HPDE6-E6E7 (cell line): ENCODE results near the gene CCDC187.
A peak's percentile ranks its signal among the peaks of the same experiment; 100 is the strongest.

ENCODE experiments used
- DNase-seq: peaks from one replicate; pipeline ENCODE4 v3.0.0; 2011; ENCODE audit warnings: missing footprints; ENCODE audit errors: extremely low spot score

CCDC187 gene

GRCh38 chr9:136283291-136284235 is 20.3 kb downstream of the CCDC187 start:
- DNase-seq: peak; percentile 85

- DNase-seq: no peak
Observed at GRCh38 chr9:136282272-136282861, 21.5 kb downstream of the CCDC187 start.

GRCh38 chr9:136281421-136282271 is 22.2 kb downstream of the CCDC187 start:
- DNase-seq: no peak

- DNase-seq: no peak
Observed at GRCh38 chr9:136280535-136281315, 23.2 kb downstream of the CCDC187 start.

- no peak for DNase-seq
Observed at GRCh38 chr9:136279471-136279870, 24.4 kb downstream of the CCDC187 start.

- no peak for DNase-seq
Observed at GRCh38 chr9:136278894-136279293, 25.0 kb downstream of the CCDC187 start.

- DNase-seq: no peak
Observed at GRCh38 chr9:136278221-136278620, 25.7 kb downstream of the CCDC187 start.

GRCh38 chr9:136277746-136278145 is 26.1 kb downstream of the CCDC187 start:
- no peak for DNase-seq

GRCh38 chr9:136276716-136277115 is 27.2 kb downstream of the CCDC187 start:
- DNase-seq: no peak

GRCh38 chr9:136275655-136276429 is 28.1 kb downstream of the CCDC187 start:
- no peak for DNase-seq

GRCh38 chr9:136274786-136275654 is 28.9 kb downstream of the CCDC187 start:
- DNase-seq: no peak

GRCh38 chr9:136273921-136274785 is 29.7 kb downstream of the CCDC187 start:
- DNase-seq: no peak

GRCh38 chr9:136273244-136273865 is 30.5 kb downstream of the CCDC187 start:
- DNase-seq: no peak

- no peak for DNase-seq
Observed at GRCh38 chr9:136270173-136270705, 33.7 kb downstream of the CCDC187 start.

GRCh38 chr9:136268735-136269134 is 35.2 kb downstream of the CCDC187 start:
- no peak for DNase-seq

GRCh38 chr9:136268318-136268717 is 35.6 kb downstream of the CCDC187 start:
- DNase-seq: no peak

- DNase-seq: peak; percentile 94
Observed at GRCh38 chr9:136267261-136268111, 36.4 kb downstream of the CCDC187 start.
